HPDE6-E6E7 (cell line): Measurements from ENCODE around the gene ARHGAP33.
"Not testable (repeated sequence)": the region's sequence is repeated elsewhere in the genome, so short reads cannot be mapped to it uniquely, and the experiment has no call there.

Experiments used
- DNase-seq: peaks from one replicate; pipeline ENCODE4 v3.0.0; 2011; ENCODE audit warnings: missing footprints; ENCODE audit errors: extremely low spot score

ARHGAP33 gene

DNA sequence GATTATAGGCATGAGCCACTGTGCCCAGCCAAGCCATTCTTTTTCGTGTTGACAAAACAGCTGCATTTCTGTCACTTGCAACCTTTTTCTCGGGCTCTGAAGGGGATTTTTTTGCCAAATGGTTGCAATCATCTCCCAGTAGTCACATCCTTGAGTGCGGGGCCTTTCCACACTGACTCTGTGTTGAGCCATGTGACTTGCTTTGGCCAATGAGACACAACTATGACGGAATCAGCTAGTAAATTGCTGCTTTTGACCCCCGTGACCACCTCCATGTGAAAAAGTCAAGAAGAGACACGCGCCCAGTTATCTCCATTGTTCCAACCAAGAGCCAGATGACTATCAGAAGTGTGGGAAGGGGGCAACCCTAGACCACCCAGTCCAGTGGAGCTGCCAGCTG, 58.6 kb downstream of the ARHGAP33 start:
- no peak for DNase-seq

GRCh38 chr19:35836096-35836495, 60.7 kb downstream of the ARHGAP33 start:
- not testable (repeated sequence) for DNase-seq
